Muscle layer of duodenum (tissue), 2 donors: Measurements from ENCODE around the gene PLD1.
"Not testable (repeated sequence)": the region's sequence is repeated elsewhere in the genome, so short reads cannot be mapped to it uniquely, and the experiment has no call there.

Experiments
- H3K27ac ChIP-seq: one replicate; pipeline ENCODE4 v1.7.0; 2013; ENCODE audit warnings: mild to moderate bottlenecking, low read length
- H3K27me3 ChIP-seq: one replicate; pipeline ENCODE4 v1.7.0; 2013; ENCODE audit warnings: low read depth, mild to moderate bottlenecking, control low read depth, low read length
- H3K36me3 ChIP-seq, 2 donors: one replicate each; pipeline ENCODE4 v1.7.0; 2013; ENCODE audit warnings: low read length in 2 of 2, control low read depth in 1 of 2, mild to moderate bottlenecking in 1 of 2; ENCODE audit not compliant: insufficient read depth in 2 of 2, control insufficient read depth in 1 of 2
- H3K4me1 ChIP-seq, 2 donors: one replicate each; pipeline ENCODE4 v1.7.0; 2013; ENCODE audit warnings: low read length in 2 of 2, mild to moderate bottlenecking in 2 of 2, control low read depth in 1 of 2, moderate library complexity in 1 of 2; ENCODE audit not compliant: insufficient read depth in 2 of 2, control insufficient read depth in 1 of 2
- H3K4me3 ChIP-seq, 2 donors: one replicate each; pipeline ENCODE4 v1.7.0; 2013; ENCODE audit warnings: low read length in 2 of 2, low read depth in 1 of 2, mild to moderate bottlenecking in 1 of 2
- H3K9me3 ChIP-seq, 2 donors: one replicate each; pipeline ENCODE4 v1.7.0; 2013; ENCODE audit warnings: low read length in 2 of 2, control low read depth in 1 of 2, mild to moderate bottlenecking in 1 of 2; ENCODE audit not compliant: control insufficient read depth in 1 of 2
- donor health status: healthy.

Gene PLD1

DNA sequence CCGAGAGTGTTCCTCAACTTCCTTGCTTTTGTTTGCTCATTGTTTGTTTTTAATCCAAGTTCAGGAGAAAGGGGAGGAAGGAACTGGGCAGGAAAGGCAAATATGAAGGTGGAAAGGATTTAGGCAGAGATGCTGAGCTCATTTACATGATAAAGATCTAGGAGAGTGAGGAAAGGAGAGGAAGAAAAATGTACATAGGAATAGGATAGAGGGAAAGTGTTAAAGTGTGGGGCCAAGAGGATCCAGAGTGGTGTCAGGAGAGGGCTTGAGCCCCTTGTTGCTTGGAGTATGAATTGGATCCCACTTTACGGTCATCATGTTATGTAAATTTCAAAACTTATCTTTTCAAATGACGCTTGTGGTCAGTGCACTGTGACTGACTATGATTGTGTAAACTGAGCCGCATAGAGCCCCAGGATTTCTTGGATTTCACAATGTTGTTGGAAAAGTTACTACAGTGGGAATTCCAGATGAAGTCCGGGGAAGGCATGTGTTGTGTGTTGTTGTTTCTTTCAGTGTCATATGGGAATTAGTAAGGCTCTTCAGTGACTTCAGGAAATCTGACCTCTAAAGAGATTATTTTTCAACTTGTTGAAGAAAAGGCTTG is 15.0 kb upstream of the PLD1 start:
- no peaks in the 10 kb centered on the region for H3K36me3 ChIP-seq
- H3K4me1 ChIP-seq = peaks cover 0 to 15% of the 10 kb centered on the region in 2 donors
- no peaks in the 10 kb centered on the region for H3K27me3 ChIP-seq
- no peaks in the 10 kb centered on the region for H3K9me3 ChIP-seq
- no peak overlapping the region for H3K4me3 ChIP-seq
- peak overlapping the region; percentile 53 for H3K27ac ChIP-seq

DNA sequence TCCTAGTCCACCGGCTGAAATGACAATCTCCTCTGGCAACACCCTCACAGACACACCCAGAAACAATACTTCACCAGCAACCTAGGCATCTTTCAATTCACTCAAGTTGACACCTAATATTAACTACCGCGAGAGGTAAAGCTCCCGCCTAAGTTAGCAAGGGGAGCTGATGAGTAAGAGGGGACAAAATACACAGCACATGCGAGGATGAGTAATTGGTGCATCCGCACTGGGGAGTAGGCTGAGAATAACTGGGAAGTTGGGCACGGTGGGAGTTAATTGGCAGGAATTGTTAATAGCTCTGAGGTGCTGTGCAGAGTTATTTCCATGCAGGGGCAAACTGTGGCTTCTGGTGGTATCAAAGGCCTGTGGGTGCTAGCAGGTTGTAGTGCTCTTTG is 14.5 kb upstream of the PLD1 start:
- H3K4me1 ChIP-seq = peaks cover 0 to 10% of the 10 kb centered on the region in 2 donors
- H3K27ac ChIP-seq = peak overlapping the region; percentile 53
- no peaks in the 10 kb centered on the region for H3K9me3 ChIP-seq
- H3K4me3 ChIP-seq = no peak overlapping the region
- H3K36me3 ChIP-seq = no peaks in the 10 kb centered on the region
- no peaks in the 10 kb centered on the region for H3K27me3 ChIP-seq

DNA sequence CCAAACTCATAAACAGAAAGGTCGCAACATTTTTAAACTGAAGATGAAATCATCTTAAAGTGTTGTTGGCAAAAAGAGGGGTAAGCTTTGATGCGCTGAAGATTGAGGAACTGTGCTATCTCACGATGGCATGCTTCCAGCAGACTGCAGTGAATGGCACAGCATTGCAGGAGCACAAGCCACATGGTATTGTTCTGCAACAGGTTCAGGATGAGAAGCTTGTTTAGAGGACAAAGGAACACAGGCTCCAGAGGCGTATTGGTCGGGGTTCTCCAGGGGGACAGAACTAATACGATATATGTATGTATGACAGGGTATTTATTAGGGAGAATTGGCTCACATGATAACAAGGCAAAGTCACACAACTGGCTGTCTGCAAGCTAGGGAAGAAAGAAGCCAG is 13.8 kb upstream of the PLD1 start:
- H3K36me3 ChIP-seq = no peaks in the 10 kb centered on the region
- peaks cover 0 to 6% of the 10 kb centered on the region in 2 donors for H3K4me1 ChIP-seq
- no peak overlapping the region for H3K4me3 ChIP-seq
- no peak overlapping the region for H3K27ac ChIP-seq
- no peaks in the 10 kb centered on the region for H3K9me3 ChIP-seq
- H3K27me3 ChIP-seq = no peaks in the 10 kb centered on the region

DNA sequence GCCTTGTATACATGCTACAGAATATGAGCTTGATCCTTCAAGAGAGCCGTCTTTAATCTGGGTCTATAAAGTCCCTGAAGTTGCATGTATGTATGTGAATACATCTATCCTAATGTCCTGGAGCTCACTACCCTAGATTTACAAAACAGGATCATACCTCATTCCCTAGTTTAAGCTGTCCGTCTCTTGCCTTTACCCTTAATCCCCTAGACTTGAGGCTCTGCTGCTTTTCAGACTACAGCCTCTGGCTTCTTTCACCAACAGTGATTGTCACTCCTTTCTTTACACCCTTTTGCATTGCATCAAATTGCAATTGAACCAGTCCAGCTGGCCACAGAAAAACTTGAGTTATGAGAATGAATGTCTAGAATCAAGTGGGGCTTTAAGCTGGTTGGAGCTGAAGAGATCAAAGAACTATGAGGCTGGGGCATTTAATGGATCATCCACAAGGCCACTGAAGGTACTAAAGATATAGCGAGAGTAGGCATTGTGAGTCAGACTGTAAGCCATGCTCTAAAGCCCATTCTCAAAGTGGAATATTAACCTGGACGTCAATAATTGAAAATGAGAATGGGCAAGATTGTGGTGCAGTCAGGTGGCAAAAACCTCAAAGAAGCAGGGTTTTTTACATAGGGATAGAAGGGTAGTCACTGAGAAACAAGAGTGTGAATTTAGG is 12.3 kb upstream of the PLD1 start:
- Histone ChIP-seq H3K27ac (no peak overlapping the region), H3K4me3 (no peak overlapping the region), H3K27me3 (no peaks in the 10 kb centered on the region), H3K9me3 (no peaks in the 10 kb centered on the region), H3K36me3 (no peaks in the 10 kb centered on the region), H3K4me1 (peaks cover 0 to 6% of the 10 kb centered on the region in 2 donors)

DNA sequence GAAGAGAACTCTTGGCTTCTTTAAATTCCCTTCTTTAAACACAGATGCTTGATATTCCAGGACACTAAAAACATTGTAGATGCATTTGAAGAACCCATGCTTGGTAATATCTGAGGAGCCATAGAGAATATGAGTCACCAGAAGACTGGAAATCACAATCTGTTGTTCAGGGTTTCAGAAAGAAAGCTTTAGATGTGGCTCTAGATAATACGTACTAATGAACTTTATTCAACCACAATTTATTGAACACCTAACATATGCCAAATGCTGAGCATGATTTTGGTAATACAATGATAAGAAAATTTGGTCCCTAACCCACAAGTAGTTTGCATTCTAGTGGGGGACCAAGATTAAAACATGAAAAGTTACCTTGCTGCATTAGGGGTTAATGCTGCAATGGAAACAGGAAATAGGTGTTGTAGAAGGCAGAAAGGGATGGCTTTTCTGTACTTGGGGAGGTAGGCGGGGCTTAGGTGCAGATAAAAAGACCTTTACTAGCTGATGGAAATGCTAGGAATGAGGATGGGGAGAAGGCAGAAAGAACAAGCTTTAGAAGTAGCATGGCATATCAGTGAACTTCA is 11.6 kb upstream of the PLD1 start:
- H3K4me1 ChIP-seq = peaks cover 0 to 6% of the 10 kb centered on the region in 2 donors
- no peaks in the 10 kb centered on the region for H3K27me3 ChIP-seq
- no peak overlapping the region for H3K4me3 ChIP-seq
- H3K36me3 ChIP-seq = no peaks in the 10 kb centered on the region
- no peak overlapping the region for H3K27ac ChIP-seq
- no peaks in the 10 kb centered on the region for H3K9me3 ChIP-seq

DNA sequence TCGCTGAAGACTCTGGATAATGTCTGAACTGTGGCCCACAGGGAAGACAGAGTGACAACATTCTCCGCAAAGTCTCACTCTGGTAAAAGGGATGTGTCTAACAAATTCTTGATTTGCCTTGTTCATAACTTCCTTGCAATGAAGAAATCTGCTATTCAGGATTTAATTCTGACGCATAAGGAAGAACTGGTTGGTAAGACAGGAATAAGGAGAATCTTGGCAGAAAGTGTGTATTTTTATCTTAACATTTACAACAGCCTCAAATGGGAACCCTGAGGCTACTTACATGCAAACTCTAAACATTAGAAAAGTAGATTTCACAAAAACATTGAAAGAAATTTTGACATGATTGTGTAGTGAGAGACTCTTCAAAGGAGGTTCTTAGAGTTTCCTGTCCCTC is 10.8 kb upstream of the PLD1 start:
- no peak overlapping the region for H3K27ac ChIP-seq
- no peaks in the 10 kb centered on the region for H3K9me3 ChIP-seq
- peaks cover 0 to 10% of the 10 kb centered on the region in 2 donors for H3K4me1 ChIP-seq
- no peaks in the 10 kb centered on the region for H3K36me3 ChIP-seq
- H3K4me3 ChIP-seq = no peak overlapping the region
- no peaks in the 10 kb centered on the region for H3K27me3 ChIP-seq

DNA sequence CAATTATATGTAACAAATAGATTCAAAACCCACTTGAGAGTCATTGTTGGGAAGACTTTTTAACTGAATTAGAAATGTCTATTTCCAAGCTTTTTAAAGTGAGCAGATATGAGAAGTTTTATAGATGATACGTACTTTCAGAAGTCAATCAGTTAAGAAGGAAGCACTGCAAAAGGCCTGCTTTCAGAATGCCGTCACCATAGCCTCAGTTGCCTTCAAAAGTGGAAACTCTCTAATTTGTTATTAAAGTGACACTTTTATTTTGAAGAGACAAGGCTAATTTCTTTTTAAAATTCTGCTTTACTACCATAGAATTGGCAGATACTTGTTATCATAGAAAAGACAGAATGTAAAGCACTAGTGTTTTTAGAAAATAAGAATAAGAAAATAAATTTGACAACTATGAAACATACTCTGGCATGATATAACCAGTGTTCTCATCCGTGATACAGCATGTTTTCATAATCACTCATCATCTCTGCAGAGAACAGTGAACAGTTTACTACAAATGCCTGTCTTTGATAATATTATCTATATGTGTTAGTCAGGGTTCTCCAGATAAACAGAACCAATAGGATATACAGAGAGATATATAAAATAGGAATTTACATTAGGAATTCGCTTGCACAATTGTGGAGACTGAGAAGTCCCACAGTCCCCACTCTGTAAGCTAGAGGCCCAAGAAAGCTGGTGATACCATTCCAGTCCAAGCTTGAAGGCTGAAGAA is 7.0 kb upstream of the PLD1 start:
- H3K36me3 ChIP-seq = no peaks in the 10 kb centered on the region
- no peak overlapping the region for H3K4me3 ChIP-seq
- no peaks in the 10 kb centered on the region for H3K27me3 ChIP-seq
- no peak overlapping the region for H3K27ac ChIP-seq
- H3K9me3 ChIP-seq = no peaks in the 10 kb centered on the region
- peaks cover 0 to 4% of the 10 kb centered on the region in 2 donors for H3K4me1 ChIP-seq

DNA sequence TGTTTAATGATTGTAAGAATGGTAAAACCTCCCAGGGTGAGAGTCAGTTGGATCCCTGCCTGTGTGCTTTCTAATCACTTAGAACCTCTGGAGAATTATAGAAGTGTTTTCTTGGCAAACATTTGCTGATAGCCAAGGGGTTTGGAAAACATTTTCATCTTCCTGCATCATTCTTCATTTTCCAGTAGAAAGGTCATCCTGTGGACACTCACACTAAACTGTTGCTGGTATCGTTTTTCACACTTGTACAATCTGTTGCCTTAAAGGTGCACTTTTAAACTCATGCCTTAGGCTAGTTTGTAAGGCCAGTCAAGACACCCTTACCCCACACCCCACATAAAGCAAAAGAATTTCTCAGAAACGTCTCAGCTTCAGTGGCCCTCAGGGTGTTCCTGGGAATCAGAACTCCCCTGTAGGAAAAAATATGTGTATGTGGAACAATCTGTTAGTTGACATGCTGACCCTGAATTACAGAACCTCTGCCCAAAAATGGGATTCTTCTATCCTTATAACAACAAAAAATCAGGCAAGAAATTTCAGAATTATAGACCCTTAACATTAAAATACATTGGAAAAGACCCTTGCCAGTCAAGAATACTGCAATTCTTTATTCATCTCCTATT is 5.8 kb upstream of the PLD1 start:
- H3K9me3 ChIP-seq = no peaks in the 10 kb centered on the region
- no peak overlapping the region for H3K4me3 ChIP-seq
- H3K36me3 ChIP-seq = peaks cover 0 to 2% of the 10 kb centered on the region in 2 donors
- H3K27ac ChIP-seq = no peak overlapping the region
- peaks cover 0 to 6% of the 10 kb centered on the region in 2 donors for H3K4me1 ChIP-seq
- no peaks in the 10 kb centered on the region for H3K27me3 ChIP-seq

DNA sequence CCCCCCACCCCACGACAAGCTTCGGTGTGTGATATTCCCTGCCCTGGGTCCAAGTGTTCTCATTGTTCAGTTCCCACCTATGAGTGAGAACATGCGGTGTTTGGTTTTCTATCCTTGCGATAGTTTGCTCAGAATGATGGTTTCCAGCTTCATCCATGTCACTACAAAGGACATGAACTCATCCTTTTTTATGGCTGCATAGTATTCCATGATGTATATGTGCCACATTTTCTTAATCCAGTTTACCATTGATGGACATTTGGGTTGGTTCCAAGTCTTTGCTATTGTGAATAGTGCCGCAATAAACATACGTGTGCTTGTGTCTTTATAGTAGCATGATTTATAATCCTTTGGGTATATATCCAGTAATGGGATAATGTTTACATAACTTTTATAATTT is 4.4 kb upstream of the PLD1 start:
- not testable (repeated sequence) for H3K4me1 ChIP-seq, H3K4me3 ChIP-seq, H3K9me3 ChIP-seq, H3K27ac ChIP-seq, H3K36me3 ChIP-seq, H3K27me3 ChIP-seq

DNA sequence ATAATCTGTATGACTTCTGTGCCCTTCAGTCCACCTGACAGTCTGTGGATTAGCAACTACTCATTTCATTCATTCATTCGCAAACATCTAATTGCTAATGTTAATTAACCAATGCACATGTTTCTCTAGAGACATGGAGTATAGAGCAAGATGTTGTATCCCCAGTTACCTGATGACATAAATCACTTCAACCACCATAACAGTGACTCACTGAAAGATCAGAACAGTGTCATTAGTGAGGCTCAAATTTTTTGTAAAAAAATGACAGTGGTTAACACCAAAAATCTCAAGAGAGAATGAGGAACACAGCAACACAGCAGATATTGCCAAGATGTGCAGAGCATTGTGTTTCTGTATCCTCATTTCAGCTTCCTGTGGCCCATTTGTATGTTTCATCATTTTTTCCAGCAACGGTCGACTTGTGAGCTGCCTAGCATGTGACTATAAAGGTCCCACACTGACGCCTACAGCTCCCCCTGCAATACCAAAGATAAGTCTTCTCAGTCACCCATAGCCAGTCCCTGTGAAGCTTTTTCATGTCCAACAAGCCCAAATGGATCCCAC is 3.7 kb upstream of the PLD1 start:
- H3K27me3 ChIP-seq = no peaks in the 10 kb centered on the region
- H3K36me3 ChIP-seq = peaks cover 0 to 7% of the 10 kb centered on the region in 2 donors
- H3K27ac ChIP-seq = peak overlapping the region; percentile 47
- H3K4me3 ChIP-seq = no peak overlapping the region
- no peaks in the 10 kb centered on the region for H3K9me3 ChIP-seq
- peaks cover 4 to 14% of the 10 kb centered on the region in 2 donors for H3K4me1 ChIP-seq
